BE2C (cell line): Measurements from ENCODE around the gene ALAD. TPM values are rescaled to one million over a fixed set of nuclear protein-coding genes. Genes with fewer than 3 reads are reported as not detected.
"Not testable (repeated sequence)": the region's sequence is repeated elsewhere in the genome, so short reads cannot be mapped to it uniquely, and the experiment has no call there.

ENCODE experiments used
- DNase-seq: peaks from one replicate; pipeline ENCODE4 v3.0.0-alpha.2; 2020
- H3K27me3 ChIP-seq: fragments of 250-450 bp; sonication (Bioruptor Pico); 2 replicates; pipeline ENCODE4 v1.5.1; 2020; ENCODE audit warnings: mild to moderate bottlenecking
- H3K36me3 ChIP-seq: fragments of 250-450 bp; sonication (Bioruptor Pico); 2 replicates; pipeline ENCODE4 v1.5.1; 2020; ENCODE audit warnings: mild to moderate bottlenecking
- H3K4me1 ChIP-seq: fragments of 250-450 bp; sonication (Bioruptor Pico); 2 replicates; pipeline ENCODE4 v1.5.1; 2020
- H3K4me3 ChIP-seq: 2 replicates; pipeline ENCODE4 v1.5.1; 2011; ENCODE audit warnings: low read depth, low read length
- H3K9me3 ChIP-seq: fragments of 250-450 bp; sonication (Bioruptor Pico); 2 replicates; pipeline ENCODE4 v1.5.1; 2020
- polyA plus RNA-seq: library from polyadenylated mRNA; unstranded; fragments of >200 nt; gene quantifications from one replicate; pipeline ENCODE4 v1.2.1, GENCODE V29; 2012; ENCODE audit warnings: low read depth, missing spikeins; ENCODE audit not compliant: insufficient read length, insufficient read depth
- TF ChIP-seq, protein P1 (sequence below): IDR thresholded peaks from 2 replicates; pipeline ENCODE4 v1.5.1; 2012; ENCODE audit warnings: mild to moderate bottlenecking, low read depth, low read length

The ALAD gene
- 23.6 TPM for polyA plus RNA-seq

DNA sequence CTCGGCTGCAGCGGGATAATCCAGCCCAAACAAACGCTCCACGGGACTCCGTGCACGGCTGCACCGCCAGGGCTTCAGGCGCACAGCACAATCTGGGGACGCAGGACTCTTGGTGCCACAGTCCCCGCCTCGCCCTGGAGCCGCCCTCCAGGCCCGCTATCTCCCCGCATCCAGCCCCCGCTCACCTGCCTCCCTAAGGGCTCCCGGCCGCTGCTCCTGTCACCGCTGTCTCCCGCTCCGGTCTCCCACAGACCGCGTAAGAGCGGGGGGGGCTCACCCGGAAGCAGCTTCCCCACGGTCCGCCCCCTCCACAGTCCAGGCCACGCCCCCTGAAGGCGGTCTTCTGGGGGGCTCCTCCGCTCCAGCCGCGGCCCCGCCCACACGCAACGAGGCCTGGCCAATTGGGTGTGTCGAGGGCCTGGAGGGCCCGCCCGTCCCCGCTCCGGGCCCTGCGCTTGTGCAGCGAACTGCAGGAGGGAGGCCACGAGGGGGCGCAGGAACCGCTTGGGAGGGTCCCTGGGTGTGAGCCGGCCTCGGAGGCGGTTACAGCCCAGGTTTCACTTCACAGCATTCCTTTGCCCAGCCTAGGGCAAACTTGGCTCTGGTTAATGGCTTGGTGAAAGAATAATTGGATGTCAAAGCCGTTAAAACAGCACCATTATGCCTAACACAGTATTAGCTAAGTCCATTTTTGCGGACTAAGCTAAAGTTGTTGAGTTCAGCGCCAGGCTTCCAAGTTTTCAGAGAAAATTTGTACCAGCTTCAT is at the start of gene ALAD:
TSS of gene ALAD (minus strand) at position 258 of the 766 bp plus-strand sequence. CDS start 7,725 bp downstream, outside the sequence.
- no peaks in the 10 kb centered on the region for H3K9me3 ChIP-seq
- DNase-seq = peak; percentile 100
- no peaks in the 10 kb centered on the region for H3K4me1 ChIP-seq
- TF ChIP-seq, protein P1, sequence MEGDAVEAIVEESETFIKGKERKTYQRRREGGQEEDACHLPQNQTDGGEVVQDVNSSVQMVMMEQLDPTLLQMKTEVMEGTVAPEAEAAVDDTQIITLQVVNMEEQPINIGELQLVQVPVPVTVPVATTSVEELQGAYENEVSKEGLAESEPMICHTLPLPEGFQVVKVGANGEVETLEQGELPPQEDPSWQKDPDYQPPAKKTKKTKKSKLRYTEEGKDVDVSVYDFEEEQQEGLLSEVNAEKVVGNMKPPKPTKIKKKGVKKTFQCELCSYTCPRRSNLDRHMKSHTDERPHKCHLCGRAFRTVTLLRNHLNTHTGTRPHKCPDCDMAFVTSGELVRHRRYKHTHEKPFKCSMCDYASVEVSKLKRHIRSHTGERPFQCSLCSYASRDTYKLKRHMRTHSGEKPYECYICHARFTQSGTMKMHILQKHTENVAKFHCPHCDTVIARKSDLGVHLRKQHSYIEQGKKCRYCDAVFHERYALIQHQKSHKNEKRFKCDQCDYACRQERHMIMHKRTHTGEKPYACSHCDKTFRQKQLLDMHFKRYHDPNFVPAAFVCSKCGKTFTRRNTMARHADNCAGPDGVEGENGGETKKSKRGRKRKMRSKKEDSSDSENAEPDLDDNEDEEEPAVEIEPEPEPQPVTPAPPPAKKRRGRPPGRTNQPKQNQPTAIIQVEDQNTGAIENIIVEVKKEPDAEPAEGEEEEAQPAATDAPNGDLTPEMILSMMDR = peak; percentile 91
- H3K36me3 ChIP-seq = peaks cover under 1% of the 10 kb centered on the region; the same call in 1 of the 2 replicates
- peak within 1 kb of the TSS; percentile 89 for H3K4me3 ChIP-seq
- no peaks in the 10 kb centered on the region for H3K27me3 ChIP-seq

DNA sequence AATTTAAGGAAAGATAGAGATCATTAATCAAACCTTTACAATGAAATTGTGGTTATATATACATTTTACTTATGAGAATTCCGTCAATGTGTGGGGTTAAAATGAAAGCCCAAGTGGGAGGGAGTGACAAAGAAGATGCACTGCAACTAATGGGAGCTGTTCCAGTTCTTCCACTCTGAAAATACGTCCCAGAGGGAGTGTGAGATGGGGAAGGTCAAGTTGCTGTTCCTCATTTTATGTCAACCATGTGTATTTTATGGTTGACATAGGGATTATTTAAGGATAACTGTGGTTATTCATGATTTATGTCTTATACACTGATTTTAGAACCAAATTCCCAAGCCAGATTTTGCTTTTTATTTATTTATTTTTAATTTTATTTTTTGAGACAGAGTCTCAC is 48.3 kb upstream of the ALAD start:
- H3K27me3 ChIP-seq = no peaks in the 10 kb centered on the region

DNA sequence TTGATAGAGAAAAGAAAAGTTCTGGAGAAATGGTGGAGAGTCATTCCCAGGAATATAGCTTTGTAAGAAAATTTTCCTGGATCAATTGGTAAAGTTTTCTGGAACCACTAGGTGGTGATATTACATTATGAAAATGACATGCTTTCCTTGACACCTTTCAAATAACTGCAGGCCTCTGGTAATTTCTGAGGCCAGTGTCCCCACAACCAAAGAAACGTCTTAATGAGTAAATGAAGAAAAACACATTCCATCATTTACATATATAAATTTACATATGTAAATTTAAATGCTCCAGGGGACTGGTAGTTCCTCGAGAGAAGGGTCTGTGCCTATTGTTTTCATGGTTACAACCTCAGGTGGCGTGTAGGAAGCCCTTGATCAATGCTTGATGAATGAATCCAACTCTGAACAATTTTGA is 45.2 kb upstream of the ALAD start:
- H3K4me3 ChIP-seq = no peak overlapping the region
- no peak for DNase-seq
- H3K9me3 ChIP-seq = no peaks in the 10 kb centered on the region
- TF ChIP-seq, protein P1 = peak; percentile 58
- no peaks in the 10 kb centered on the region for H3K27me3 ChIP-seq
- H3K4me1 ChIP-seq = no peaks in the 10 kb centered on the region
- no peaks in the 10 kb centered on the region for H3K36me3 ChIP-seq

More for the DNA sequence above, 48.3 kb upstream of the ALAD start:
- H3K36me3 ChIP-seq = no peaks in the 10 kb centered on the region
- no peaks in the 10 kb centered on the region for H3K9me3 ChIP-seq
- TF ChIP-seq, protein P1 = no peak
- DNase-seq = no peak
- H3K4me3 ChIP-seq = no peak overlapping the region
- H3K4me1 ChIP-seq = no peaks in the 10 kb centered on the region

GRCh38 chr9:113444736-113445135 is 43.7 kb upstream of the ALAD start:
- Histone ChIP-seq H3K4me3 (no peak overlapping the region), H3K4me1 (no peaks in the 10 kb centered on the region), H3K27me3 (no peaks in the 10 kb centered on the region), H3K36me3 (no peaks in the 10 kb centered on the region), H3K9me3 (no peaks in the 10 kb centered on the region)
- no peak for DNase-seq
- TF ChIP-seq, protein P1 = no peak

DNA sequence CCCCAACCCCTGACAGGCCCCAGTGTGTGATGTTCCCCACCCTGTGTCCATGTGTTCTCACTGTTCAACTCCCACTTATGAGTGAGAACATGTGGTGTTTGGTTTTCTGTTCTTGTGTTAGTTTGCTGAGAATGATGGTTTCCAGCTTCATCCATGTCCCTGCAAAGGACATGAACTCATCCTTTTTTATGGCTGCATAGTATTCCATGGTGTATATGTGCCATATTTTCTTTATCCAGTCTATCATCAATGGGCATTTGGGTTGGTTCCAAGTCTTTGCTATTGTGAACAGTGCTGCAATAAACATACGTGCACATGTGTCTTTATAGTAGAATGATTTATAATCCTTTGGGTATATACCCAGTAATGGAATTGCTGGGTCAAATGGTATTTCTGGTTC is 36.6 kb upstream of the ALAD start:
- H3K9me3 ChIP-seq, H3K4me3 ChIP-seq, H3K36me3 ChIP-seq, DNase-seq, H3K4me1 ChIP-seq, H3K27me3 ChIP-seq: not testable (repeated sequence)

DNA sequence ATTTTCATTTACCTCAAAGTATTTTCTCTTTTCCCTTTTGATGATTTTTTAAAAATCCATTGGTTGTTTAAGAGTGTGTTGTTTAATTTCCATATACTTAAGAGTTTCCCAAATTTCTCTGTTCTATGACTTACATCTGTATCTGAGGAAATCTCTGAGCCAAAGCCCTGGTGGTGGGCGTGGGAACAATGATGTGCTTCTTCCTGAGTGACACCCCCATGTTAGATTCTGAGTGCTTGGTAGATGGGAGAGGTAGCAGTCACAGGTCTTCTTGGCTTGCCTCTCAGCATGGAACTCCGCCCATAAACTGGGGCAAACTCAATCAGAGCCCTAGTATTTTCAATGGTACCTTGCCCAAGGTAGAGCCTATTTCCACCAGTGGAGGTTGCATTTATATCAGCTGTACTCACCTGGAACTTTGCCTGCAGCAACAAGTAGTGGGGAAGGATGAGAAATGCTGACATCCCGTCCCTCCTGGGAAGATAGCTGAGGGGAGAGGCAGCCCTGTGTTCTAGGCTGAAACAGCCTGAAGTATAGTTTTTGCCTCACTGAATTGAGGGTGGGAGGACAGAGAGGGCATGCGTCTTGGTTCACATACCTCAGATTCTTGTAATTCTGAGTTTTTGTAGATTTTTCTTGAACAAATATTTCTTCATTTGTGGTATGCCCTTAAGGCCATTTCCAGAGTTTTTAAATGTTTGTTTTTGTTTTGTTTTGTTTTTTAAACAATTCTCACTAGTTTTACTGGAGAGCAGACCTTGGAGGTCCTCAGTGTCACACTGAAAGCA is 35.8 kb upstream of the ALAD start:
- Histone ChIP-seq H3K4me3 (no peak overlapping the region), H3K4me1 (no peaks in the 10 kb centered on the region), H3K9me3 (no peaks in the 10 kb centered on the region), H3K27me3 (no peaks in the 10 kb centered on the region), H3K36me3 (no peaks in the 10 kb centered on the region)
- TF ChIP-seq, protein P1 = no peak
- no peak for DNase-seq
